Activated CD4-positive, CD25-positive, alpha-beta regulatory T cell (primary cell): ENCODE data around the gene MRPL54.
A peak's percentile ranks its signal among the peaks of the same experiment; 100 is the strongest.
"Not testable (repeated sequence)": the region's sequence is repeated elsewhere in the genome, so short reads cannot be mapped to it uniquely, and the experiment has no call there.

Experiments
- DNase-seq, 4 experiments: peaks; one replicate each; lab custom pipeline; 2025; lab: John Stamatoyannopoulos, UW

The MRPL54 gene

GRCh38 chr19:3743486-3743885 is 19.0 kb upstream of the MRPL54 start:
- DNase-seq: no peak

- no peak for DNase-seq
These were observed 17.0 kb upstream of the MRPL54 start for GRCh38 chr19:3745363-3746045.

GRCh38 chr19:3746371-3747056 is 16.0 kb upstream of the MRPL54 start:
- DNase-seq: no peak

GRCh38 chr19:3748965-3749364 is 13.5 kb upstream of the MRPL54 start:
- no peak for DNase-seq

GRCh38 chr19:3750211-3750610 is 12.3 kb upstream of the MRPL54 start:
- no peak for DNase-seq

GRCh38 chr19:3751236-3751635 is 11.2 kb upstream of the MRPL54 start:
- DNase-seq: no peak

- DNase-seq: no peak
These were observed 10.0 kb upstream of the MRPL54 start for GRCh38 chr19:3752492-3752891.

- no peak for DNase-seq
These were observed 8.7 kb upstream of the MRPL54 start for GRCh38 chr19:3753631-3754410.

- DNase-seq: not testable (repeated sequence)
These were observed 4.8 kb upstream of the MRPL54 start for GRCh38 chr19:3757705-3758104.

GRCh38 chr19:3758297-3758696 is 4.2 kb upstream of the MRPL54 start:
- not testable (repeated sequence) for DNase-seq

GRCh38 chr19:3759482-3760254 is 2.8 kb upstream of the MRPL54 start:
- no peak for DNase-seq

- DNase-seq: no peak
These were observed 1.6 kb upstream of the MRPL54 start for GRCh38 chr19:3760871-3761361.

- peak; percentile 86 to 97 (median 90) for DNase-seq
These were observed 926 bp upstream of the MRPL54 start, which contains the start of gene APBA3 for GRCh38 chr19:3761382-3762129. Gene APBA3, minus strand, starts transcription at chr19:3761692. Its CDS starts 1,428 bp downstream, at chr19:3760264.

GRCh38 chr19:3762130-3762473 is 380 bp upstream of the MRPL54 start:
- DNase-seq: no peak

- DNase-seq: no peak
These were observed 2.6 kb downstream of the MRPL54 start for GRCh38 chr19:3765121-3765520.

- DNase-seq: not testable (repeated sequence)
These were observed 3.3 kb downstream of the MRPL54 start for GRCh38 chr19:3765757-3766156.

- no peak for DNase-seq
These were observed 4.0 kb downstream of the MRPL54 start for GRCh38 chr19:3766520-3766919.

GRCh38 chr19:3767050-3767449 is 4.6 kb downstream of the MRPL54 start:
- no peak for DNase-seq

- DNase-seq: no peak
These were observed 5.7 kb downstream of the MRPL54 start for GRCh38 chr19:3768015-3768747.

- DNase-seq: no peak
These were observed 6.2 kb downstream of the MRPL54 start for GRCh38 chr19:3768748-3769099.

- DNase-seq: no peak
These were observed 7.0 kb downstream of the MRPL54 start for GRCh38 chr19:3769494-3769893.
